ENCODE measurements around the gene ZFY.

- TF ChIP-seq, protein P1, sequence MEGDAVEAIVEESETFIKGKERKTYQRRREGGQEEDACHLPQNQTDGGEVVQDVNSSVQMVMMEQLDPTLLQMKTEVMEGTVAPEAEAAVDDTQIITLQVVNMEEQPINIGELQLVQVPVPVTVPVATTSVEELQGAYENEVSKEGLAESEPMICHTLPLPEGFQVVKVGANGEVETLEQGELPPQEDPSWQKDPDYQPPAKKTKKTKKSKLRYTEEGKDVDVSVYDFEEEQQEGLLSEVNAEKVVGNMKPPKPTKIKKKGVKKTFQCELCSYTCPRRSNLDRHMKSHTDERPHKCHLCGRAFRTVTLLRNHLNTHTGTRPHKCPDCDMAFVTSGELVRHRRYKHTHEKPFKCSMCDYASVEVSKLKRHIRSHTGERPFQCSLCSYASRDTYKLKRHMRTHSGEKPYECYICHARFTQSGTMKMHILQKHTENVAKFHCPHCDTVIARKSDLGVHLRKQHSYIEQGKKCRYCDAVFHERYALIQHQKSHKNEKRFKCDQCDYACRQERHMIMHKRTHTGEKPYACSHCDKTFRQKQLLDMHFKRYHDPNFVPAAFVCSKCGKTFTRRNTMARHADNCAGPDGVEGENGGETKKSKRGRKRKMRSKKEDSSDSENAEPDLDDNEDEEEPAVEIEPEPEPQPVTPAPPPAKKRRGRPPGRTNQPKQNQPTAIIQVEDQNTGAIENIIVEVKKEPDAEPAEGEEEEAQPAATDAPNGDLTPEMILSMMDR (IDR thresholded peaks at IDR 0.05): no peak
- TF ChIP-seq EP300 (IDR thresholded peaks at IDR 0.05) (no peak), POLR2AphosphoS5 (IDR thresholded peaks at IDR 0.05) (no peak)
Measured at GRCh38 chrY:2893471-2893870, 41.7 kb upstream of the ZFY start.
